Measurements from ENCODE around the gene MAN2A2.

Gene MAN2A2

GRCh38 chr15:90860942-90861675, 42.0 kb upstream of the MAN2A2 start:
- no peak for DNase-seq (ENCODE audit: low spot score)
- TF ChIP-seq CTCF (IDR thresholded peaks at IDR 0.05; ENCODE audit: extremely low read depth, missing control alignments), result no peak

- no peak for DNase-seq (ENCODE audit: low spot score)
- TF ChIP-seq CTCF (IDR thresholded peaks at IDR 0.05; ENCODE audit: extremely low read depth, missing control alignments), result no peak
Measured at GRCh38 chr15:90862487-90862886, 40.6 kb upstream of the MAN2A2 start.

- no peak for TF ChIP-seq CTCF (IDR thresholded peaks at IDR 0.05; ENCODE audit: extremely low read depth, missing control alignments)
- DNase-seq (ENCODE audit: low spot score), result peak; percentile 4
Measured at GRCh38 chr15:90862964-90863778, 39.9 kb upstream of the MAN2A2 start.

GRCh38 chr15:90863987-90864386, 39.1 kb upstream of the MAN2A2 start:
- no peak for TF ChIP-seq CTCF (IDR thresholded peaks at IDR 0.05; ENCODE audit: extremely low read depth, missing control alignments)
- DNase-seq (ENCODE audit: low spot score), result no peak

GRCh38 chr15:90864507-90864906, 38.6 kb upstream of the MAN2A2 start:
- TF ChIP-seq CTCF (IDR thresholded peaks at IDR 0.05; ENCODE audit: extremely low read depth, missing control alignments), result no peak
- DNase-seq (ENCODE audit: low spot score), result no peak

GRCh38 chr15:90865702-90866101, 37.4 kb upstream of the MAN2A2 start:
- DNase-seq (ENCODE audit: low spot score), result no peak
- TF ChIP-seq CTCF (IDR thresholded peaks at IDR 0.05; ENCODE audit: extremely low read depth, missing control alignments), result no peak

GRCh38 chr15:90866161-90866715, 36.9 kb upstream of the MAN2A2 start:
- TF ChIP-seq CTCF (IDR thresholded peaks at IDR 0.05; ENCODE audit: extremely low read depth, missing control alignments), result no peak
- no peak for DNase-seq (ENCODE audit: low spot score)

Measured in GM20000 (cell line).